Hematopoietic multipotent progenitor cell treated with erythropoietin and hydrocortisone succinate and interleukin-3 and kit ligand, for 6 days (in vitro differentiated cells): Measurements from ENCODE around the gene MAN1B1.
A peak's percentile ranks its signal among the peaks of the same experiment; 100 is the strongest.
"Not testable (repeated sequence)": the region's sequence is repeated elsewhere in the genome, so short reads cannot be mapped to it uniquely, and the experiment has no call there.

ENCODE experiments used
- DNase-seq: peaks from one replicate; pipeline ENCODE4 v3.0.0-alpha.2; 2015

The MAN1B1 gene

GRCh38 chr9:137112564-137113384, 26.0 kb downstream of the MAN1B1 start:
- no peak for DNase-seq

- DNase-seq, result peak; percentile 58
Observed at GRCh38 chr9:137113385-137114159, 26.8 kb downstream of the MAN1B1 start.

GRCh38 chr9:137114220-137114612, 27.4 kb downstream of the MAN1B1 start:
- DNase-seq, result peak; percentile 45

- peak; percentile 85 for DNase-seq
Observed at GRCh38 chr9:137114613-137115393, 28.0 kb downstream of the MAN1B1 start, which contains the start of gene DPP7. Gene DPP7, minus strand, starts transcription at chr9:137114733. Its CDS starts 20 bp downstream, at chr9:137114713.

GRCh38 chr9:137115394-137116026, 28.7 kb downstream of the MAN1B1 start:
- no peak for DNase-seq

- no peak for DNase-seq
Observed at GRCh38 chr9:137116027-137116507, 29.3 kb downstream of the MAN1B1 start.

- no peak for DNase-seq
Observed at GRCh38 chr9:137116728-137117127, 29.9 kb downstream of the MAN1B1 start.

GRCh38 chr9:137117269-137117731, 30.5 kb downstream of the MAN1B1 start:
- no peak for DNase-seq

GRCh38 chr9:137118092-137118603, 31.4 kb downstream of the MAN1B1 start:
- DNase-seq, result not testable (repeated sequence)

GRCh38 chr9:137121927-137122795, 35.4 kb downstream of the MAN1B1 start:
- not testable (repeated sequence) for DNase-seq

GRCh38 chr9:137122796-137123467, 36.1 kb downstream of the MAN1B1 start:
- not testable (repeated sequence) for DNase-seq

- DNase-seq, result no peak
Observed at GRCh38 chr9:137123468-137123837, 36.7 kb downstream of the MAN1B1 start.

- DNase-seq, result not testable (repeated sequence)
Observed at GRCh38 chr9:137123952-137124462, 37.2 kb downstream of the MAN1B1 start.

- no peak for DNase-seq
Observed at GRCh38 chr9:137126786-137127185, 40.0 kb downstream of the MAN1B1 start.

GRCh38 chr9:137127301-137128157, 40.7 kb downstream of the MAN1B1 start:
- peak; percentile 91 for DNase-seq

GRCh38 chr9:137128158-137128861, 41.5 kb downstream of the MAN1B1 start:
- peak; percentile 49 for DNase-seq

GRCh38 chr9:137128862-137129455, 42.2 kb downstream of the MAN1B1 start:
- peak; percentile 56 for DNase-seq
